ENCODE data around the gene ZNF701.
"Not testable (repeated sequence)": the region's sequence is repeated elsewhere in the genome, so short reads cannot be mapped to it uniquely, and the experiment has no call there.

Gene ZNF701

GRCh38 chr19:52558732-52559445, 11.2 kb upstream of the ZNF701 start:
- not testable (repeated sequence) for H3K27ac ChIP-seq, H3K4me3 ChIP-seq

GRCh38 chr19:52561611-52562010, 8.5 kb upstream of the ZNF701 start:
- not testable (repeated sequence) for H3K27ac ChIP-seq, H3K4me3 ChIP-seq

- Histone ChIP-seq H3K4me3 (no peak overlapping the region), H3K27ac (no peak overlapping the region)
These were observed 4.0 kb upstream of the ZNF701 start for GRCh38 chr19:52566121-52566520.

- no peak overlapping the region for H3K4me3 ChIP-seq
- no peak overlapping the region for H3K27ac ChIP-seq
These were observed 3.5 kb upstream of the ZNF701 start for GRCh38 chr19:52566588-52566987.

- no peak overlapping the region for H3K27ac ChIP-seq
- H3K4me3 ChIP-seq: no peak overlapping the region
These were observed 2.2 kb upstream of the ZNF701 start for GRCh38 chr19:52567921-52568320.

- peak overlapping the region; percentile 43 to 81 (median 67) for H3K4me3 ChIP-seq
- peak overlapping the region in 18 of 21 experiments; percentile 37 to 93 (median 82) for H3K27ac ChIP-seq
These were observed 468 bp upstream of the ZNF701 start for GRCh38 chr19:52569638-52569999.

- Histone ChIP-seq H3K4me3 (peak overlapping the region in 2 of 7 experiments; percentile 2 to 26), H3K27ac (peak overlapping the region in 2 of 21 experiments; percentile 18 to 37)
These were observed 14.8 kb downstream of the ZNF701 start for GRCh38 chr19:52584736-52585440.

- no peak overlapping the region for H3K4me3 ChIP-seq
- peak overlapping the region in 1 of 21 experiments; percentile 18 for H3K27ac ChIP-seq
These were observed 15.5 kb downstream of the ZNF701 start for GRCh38 chr19:52585604-52586003.

GRCh38 chr19:52590728-52591127, 20.6 kb downstream of the ZNF701 start:
- no peak overlapping the region for H3K27ac ChIP-seq
- H3K4me3 ChIP-seq: no peak overlapping the region

GRCh38 chr19:52592301-52592700, 22.2 kb downstream of the ZNF701 start:
- no peak overlapping the region for H3K4me3 ChIP-seq
- H3K27ac ChIP-seq: no peak overlapping the region

- H3K4me3 ChIP-seq, H3K27ac ChIP-seq: not testable (repeated sequence)
These were observed 23.4 kb downstream of the ZNF701 start for GRCh38 chr19:52593441-52593840.

- Histone ChIP-seq H3K4me3 (no peak overlapping the region), H3K27ac (no peak overlapping the region)
These were observed 29.2 kb downstream of the ZNF701 start for GRCh38 chr19:52599241-52599640.

- H3K27ac ChIP-seq: peak overlapping the region in 19 of 21 experiments; percentile 49 to 85 (median 76)
- peak overlapping the region; percentile 47 to 67 (median 64) for H3K4me3 ChIP-seq
These were observed 30.5 kb downstream of the ZNF701 start for GRCh38 chr19:52600639-52601024.

GRCh38 chr19:52601025-52601973, 31.2 kb downstream of the ZNF701 start:
- peak overlapping the region; percentile 14 to 85 (median 76) for H3K27ac ChIP-seq
- peak overlapping the region; percentile 47 to 67 (median 64) for H3K4me3 ChIP-seq

GRCh38 chr19:52601974-52602366, 31.9 kb downstream of the ZNF701 start:
- peak overlapping the region in 13 of 21 experiments; percentile 23 to 82 (median 79) for H3K27ac ChIP-seq

GRCh38 chr19:52602941-52603340, 32.9 kb downstream of the ZNF701 start:
- no peak overlapping the region for H3K4me3 ChIP-seq
- H3K27ac ChIP-seq: no peak overlapping the region

More at GRCh38 chr19:52601974-52602366, 31.9 kb downstream of the ZNF701 start:
- peak overlapping the region; percentile 47 to 67 (median 64) for H3K4me3 ChIP-seq

GRCh38 chr19:52603558-52604207, 33.6 kb downstream of the ZNF701 start:
- Histone ChIP-seq H3K27ac (no peak overlapping the region), H3K4me3 (no peak overlapping the region)

- Histone ChIP-seq H3K27ac (no peak overlapping the region), H3K4me3 (no peak overlapping the region)
These were observed 43.3 kb downstream of the ZNF701 start for GRCh38 chr19:52613299-52613906.

GRCh38 chr19:52621376-52621775, 51.3 kb downstream of the ZNF701 start:
- Histone ChIP-seq H3K4me3 (no peak overlapping the region), H3K27ac (no peak overlapping the region)
